GM21526 (cell line): Measurements from ENCODE around the gene GSTA3.
"Not testable (repeated sequence)": the region's sequence is repeated elsewhere in the genome, so short reads cannot be mapped to it uniquely, and the experiment has no call there.

Experiments
- ATAC-seq: cut with Tn5 transposase; IDR thresholded peaks from one replicate; pipeline ENCODE4 v1.9.1; 2021; ENCODE audit warnings: moderate library complexity; ENCODE audit not compliant: unreplicated experiment, low FRiP score

The GSTA3 gene

GRCh38 chr6:52918027-52918686 is 8.7 kb upstream of the GSTA3 start:
- ATAC-seq, result not testable (repeated sequence)

GRCh38 chr6:52914516-52914915 is 5.0 kb upstream of the GSTA3 start:
- no peak for ATAC-seq

- ATAC-seq, result no peak
These were observed 593 bp upstream of the GSTA3 start for GRCh38 chr6:52910091-52910490.

GRCh38 chr6:52909131-52909530 is 367 bp downstream of the GSTA3 start:
- ATAC-seq, result no peak

DNA sequence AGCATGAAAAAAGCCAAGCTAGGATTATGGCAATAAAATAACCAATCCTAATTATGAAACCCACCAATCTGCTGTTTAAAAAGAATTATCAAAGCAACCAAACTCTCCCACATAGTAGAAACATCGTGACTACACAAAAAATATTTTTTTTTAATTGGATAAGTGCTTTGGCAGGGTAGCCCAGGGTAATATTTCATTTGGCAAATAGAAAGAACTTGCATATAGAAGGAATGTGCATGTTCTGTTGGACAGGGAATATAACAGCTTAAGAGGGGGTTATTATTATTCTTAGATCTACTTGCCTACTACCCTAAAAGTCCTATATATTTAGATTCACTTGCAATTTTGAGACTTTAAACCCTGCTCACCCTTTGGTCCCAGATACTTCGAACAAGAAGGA is 972 bp downstream of the GSTA3 start:
- no peak for ATAC-seq

- no peak for ATAC-seq
These were observed 4.8 kb downstream of the GSTA3 start for GRCh38 chr6:52904562-52905279.

- no peak for ATAC-seq
These were observed 9.0 kb downstream of the GSTA3 start for GRCh38 chr6:52900536-52900935.

DNA sequence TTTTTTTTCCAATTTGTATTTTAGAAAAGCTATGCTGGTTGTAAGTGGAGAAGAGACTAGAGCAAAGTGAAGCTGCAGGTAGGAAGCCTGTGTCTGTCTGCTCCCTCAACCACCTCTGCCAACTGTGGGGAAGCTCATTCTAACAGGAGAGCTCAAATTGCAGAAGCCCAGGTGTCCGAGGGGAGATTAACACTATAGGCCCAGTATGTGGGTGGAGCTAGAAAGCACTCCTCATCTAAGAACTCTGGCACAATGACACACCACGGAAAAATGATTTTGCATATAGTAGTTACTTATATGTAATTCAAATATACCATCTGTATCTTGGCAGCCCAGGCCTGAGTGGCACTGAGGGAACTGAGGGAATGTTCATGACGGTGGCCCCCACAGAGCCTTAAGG is 13.7 kb downstream of the GSTA3 start:
- not testable (repeated sequence) for ATAC-seq

- no peak for ATAC-seq
These were observed 15.2 kb downstream of the GSTA3 start for GRCh38 chr6:52894285-52894684.

GRCh38 chr6:52893803-52894202 is 15.7 kb downstream of the GSTA3 start:
- no peak for ATAC-seq

GRCh38 chr6:52893221-52893620 is 16.3 kb downstream of the GSTA3 start:
- no peak for ATAC-seq

DNA sequence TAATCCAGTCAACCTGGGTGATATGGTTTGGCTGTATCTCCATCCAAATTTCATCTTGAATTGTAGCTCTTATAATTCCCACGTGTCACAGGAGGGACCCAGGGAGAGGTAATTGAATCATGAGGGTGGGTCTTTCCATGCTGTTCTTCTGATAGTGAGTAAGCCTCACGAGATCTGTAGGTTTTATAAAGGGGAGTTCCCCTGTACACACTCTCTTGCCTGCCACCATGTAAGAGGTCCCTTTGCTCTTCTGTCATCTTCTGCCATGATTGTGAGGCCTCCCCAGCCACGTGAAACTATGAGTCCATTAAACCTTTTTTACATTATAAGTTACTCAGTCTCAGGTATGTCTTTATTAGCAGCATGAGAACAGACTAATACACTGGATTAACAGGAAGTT is 19.5 kb downstream of the GSTA3 start:
- ATAC-seq, result no peak

GRCh38 chr6:52887910-52888524 is 21.5 kb downstream of the GSTA3 start:
- ATAC-seq, result no peak

DNA sequence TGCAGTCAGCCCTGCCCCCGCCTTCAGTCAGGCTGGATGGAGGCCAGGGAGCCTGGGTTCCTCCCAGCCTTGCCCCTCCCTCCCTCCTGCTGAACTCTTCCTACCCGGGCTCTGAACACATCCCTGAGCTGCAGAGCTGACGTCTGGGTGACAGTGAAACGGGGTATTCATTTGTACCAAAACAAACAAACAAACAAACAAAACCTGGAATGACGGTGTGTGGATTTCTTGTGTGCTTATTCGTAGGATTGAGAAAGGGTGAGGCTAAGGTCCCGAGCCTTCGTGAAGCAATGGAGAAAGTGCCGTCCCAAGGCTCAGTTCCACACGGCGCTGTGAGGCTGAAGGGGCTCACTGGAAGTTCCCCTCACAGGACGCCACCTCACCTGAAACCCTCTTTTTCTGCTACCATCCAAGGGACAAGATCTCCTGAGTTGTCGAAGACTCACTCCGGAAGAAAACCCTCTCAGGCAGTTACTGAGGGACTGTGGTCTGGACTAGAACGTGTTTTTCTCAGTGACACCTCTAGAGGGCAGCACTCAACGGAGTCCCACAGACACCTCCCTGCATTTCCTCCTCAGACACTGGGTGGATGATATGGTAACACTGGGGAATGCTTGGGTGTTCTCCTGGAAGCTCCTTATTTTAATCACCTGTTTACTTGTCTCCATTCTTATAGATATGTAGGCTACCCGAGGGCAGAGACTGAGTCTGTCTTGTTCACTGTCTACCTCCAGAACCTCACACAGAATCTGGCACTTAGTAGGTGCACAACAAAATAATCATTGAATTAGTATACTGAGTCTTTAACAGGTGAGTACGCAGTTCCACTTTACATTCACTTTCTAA is 27.3 kb downstream of the GSTA3 start:
- peak; percentile 100 for ATAC-seq

- ATAC-seq, result no peak
These were observed 27.9 kb downstream of the GSTA3 start for GRCh38 chr6:52881662-52881995.

- ATAC-seq, result no peak
These were observed 31.7 kb downstream of the GSTA3 start for GRCh38 chr6:52877786-52878185.

GRCh38 chr6:52877168-52877567 is 32.3 kb downstream of the GSTA3 start:
- ATAC-seq, result no peak

DNA sequence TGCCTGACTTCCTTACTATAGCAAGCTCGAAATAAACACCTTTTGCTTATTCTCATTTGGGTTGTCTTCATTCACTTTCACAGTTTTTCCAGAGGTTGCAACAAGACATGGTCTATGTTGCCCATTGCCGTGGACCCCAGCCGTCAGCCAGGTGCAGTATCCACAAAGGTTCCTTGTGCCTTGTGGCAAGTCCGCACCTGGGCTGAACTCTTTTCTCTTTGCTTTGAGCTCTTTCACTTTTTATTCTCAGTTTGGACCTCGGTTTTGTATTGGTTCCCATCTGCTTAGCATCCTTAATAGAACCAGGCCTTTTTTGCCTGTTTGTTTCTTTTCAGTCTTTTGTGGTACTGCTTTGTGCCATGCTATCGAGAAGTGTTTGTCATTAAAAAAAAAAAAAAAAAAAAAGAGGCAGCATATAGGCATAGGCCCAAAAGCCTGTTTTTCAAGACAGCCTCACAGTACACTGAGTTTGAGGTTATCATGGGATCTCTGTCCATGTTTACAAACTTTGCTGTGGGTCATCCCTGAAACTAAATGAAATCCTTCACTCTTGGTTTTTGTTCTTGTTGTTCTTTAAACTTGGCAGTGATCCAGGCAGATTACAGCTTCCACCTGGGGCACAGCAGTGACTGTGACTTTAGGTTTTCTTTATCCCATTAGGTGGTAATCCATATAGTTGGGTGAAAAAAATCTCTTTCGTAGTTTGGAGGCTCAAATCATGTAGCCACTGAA is 33.3 kb downstream of the GSTA3 start:
- no peak for ATAC-seq

- ATAC-seq, result no peak
These were observed 37.5 kb downstream of the GSTA3 start for GRCh38 chr6:52872031-52872430.

DNA sequence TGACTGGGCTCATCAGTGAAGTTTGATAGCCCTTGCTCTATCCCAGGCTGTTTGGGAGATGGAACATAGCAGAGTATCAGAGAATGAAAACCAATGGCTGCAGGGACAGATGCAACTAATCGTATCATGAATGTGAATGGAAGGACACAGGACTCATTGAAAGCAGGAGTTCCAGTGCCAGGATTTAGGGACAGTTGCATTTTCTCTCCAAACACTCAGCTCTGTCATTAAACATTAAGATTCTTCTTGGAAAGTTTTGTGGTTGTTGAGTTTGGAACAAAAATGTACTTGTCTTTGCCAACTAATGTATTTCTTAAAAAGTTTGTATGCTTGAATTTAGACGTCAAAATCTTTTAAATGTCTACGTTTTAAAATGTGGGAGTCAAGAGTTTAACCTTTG is 37.9 kb downstream of the GSTA3 start:
- ATAC-seq, result no peak
